HG03103 (cell line): Measurements from ENCODE around the gene NET1.

Source experiments
- ATAC-seq: cut with Tn5 transposase; IDR thresholded peaks from one replicate; pipeline ENCODE4 v1.9.1; 2021; ENCODE audit warnings: low read depth; ENCODE audit not compliant: unreplicated experiment

Gene NET1

DNA sequence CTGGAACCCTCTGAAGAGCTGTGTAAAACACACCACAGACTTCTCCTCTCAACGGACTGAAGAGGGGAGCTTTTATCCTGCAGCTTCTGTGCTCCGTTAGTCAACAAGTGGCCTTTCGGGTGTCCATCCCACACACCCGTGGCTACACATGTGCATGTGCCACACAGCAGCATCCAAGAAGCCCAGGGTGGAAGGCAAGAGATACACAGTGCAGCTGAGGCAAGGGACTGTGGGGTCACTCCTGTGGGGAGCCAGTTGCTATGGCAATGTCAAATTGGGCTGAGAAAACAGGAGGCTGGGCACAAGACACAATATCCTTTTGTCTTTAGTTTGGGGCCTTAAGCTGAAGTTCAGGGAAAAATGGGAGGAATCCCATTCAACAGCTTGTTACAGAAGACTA lies 28.7 kb downstream of the NET1 start:
- ATAC-seq, result no peak

DNA sequence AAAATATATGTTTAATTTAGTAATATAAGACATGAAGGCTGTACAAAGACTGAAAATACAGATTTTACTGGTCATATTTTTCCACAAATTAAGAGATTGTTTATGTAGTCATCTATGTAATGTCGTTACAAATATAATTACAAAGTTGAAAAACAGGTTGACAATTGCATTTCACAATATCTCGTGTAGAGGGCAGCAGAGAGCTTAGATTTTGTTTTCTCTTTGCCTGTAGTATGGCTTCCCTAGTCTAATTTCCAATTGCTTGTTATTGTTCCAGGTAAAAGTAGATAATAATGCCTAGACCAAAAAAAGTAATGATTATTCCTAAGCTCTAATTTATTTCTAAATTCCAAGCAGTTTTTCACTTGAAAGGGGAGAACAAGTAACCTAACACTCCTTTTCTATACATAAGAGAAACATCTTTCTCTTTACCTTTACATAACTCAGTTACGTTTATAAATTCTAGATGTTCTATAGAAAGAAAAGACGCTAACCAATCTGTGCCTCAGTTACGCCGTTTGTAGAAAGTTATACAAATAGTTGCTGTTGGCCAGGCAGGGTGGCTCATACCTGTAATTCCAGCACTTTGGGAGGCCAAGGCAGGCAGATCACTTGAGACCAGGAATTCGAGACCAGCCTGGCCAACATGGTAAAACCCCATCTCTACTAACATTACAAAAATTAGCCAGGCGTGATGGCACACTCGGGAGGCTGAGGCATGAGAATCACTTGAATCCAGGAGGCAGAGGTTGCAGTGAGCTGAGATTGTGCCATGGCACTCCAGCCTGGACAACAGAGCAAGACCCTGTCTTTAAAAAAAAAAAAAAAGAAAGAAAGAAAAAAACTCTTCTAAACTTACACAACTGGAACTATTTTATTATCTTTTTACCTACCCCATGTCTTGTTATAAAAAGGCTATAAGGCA lies 30.0 kb downstream of the NET1 start:
- ATAC-seq, result no peak

- no peak for ATAC-seq
Observed at GRCh38 chr10:5442990-5443370, 30.6 kb downstream of the NET1 start.

- ATAC-seq, result peak; percentile 71
Observed at GRCh38 chr10:5443429-5443828, 31.1 kb downstream of the NET1 start.

DNA sequence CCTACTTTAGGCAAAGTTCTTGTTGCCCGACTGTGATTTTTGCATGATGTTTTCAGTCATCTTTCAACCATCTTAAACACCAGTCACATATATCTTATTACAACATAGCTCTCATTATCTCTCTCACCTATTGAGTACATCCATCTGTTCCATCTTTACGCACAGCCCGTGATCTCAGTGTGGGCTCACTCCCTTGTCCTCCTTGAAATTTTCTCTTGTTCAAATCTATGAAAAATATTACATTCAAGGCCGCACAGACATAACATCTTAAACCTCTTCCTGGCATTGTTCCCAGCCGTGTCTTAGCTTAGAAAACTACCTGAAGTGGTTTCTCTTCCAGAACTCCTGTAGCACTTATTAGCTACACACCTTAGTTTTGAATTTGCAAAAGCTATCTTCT lies 32.6 kb downstream of the NET1 start:
- ATAC-seq, result no peak

DNA sequence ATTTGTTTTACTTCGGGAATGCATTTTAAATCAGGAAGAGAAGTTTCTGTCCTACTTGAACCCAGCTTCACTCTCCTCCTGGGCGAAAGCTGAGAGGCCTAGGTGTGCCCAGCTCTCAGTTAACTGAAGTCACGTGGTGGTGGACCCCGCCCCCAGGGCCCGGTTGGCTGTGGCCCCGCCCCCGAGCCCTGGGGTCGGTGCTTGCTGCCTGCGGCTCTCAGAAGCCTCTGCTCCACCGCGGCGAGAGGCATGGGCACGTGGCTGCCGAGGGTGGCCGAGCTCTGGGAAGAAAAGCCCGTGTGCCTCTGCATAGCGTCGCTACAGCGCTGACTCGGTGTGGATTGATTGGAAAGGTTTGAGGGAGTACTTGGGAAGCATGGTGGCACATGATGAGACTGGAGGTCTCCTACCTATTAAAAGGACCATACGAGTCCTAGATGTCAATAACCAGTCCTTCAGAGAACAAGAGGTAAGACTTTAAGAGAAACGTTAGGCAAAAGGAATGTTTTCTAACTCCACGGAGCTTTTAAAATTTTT lies 34.1 kb downstream of the NET1 start:
- ATAC-seq, result no peak

DNA sequence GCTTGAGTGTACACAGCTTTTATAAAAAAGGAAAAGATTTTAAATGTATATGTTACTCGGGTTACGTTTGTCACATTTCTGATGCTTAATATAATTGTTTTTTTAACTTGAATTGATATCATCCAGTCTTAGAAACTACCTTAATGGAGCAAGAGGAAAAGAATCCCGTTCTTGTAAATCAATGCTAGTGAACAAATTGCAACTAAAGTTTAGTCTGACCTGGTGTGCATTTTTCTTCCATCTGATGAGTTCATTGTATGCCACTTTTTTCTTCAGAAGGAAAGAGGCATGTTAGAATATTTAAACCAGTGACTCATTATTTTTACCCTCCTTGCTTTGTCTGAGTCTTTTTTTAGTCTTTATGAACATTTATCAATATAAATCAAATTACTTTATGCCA lies 34.7 kb downstream of the NET1 start:
- ATAC-seq, result no peak

DNA sequence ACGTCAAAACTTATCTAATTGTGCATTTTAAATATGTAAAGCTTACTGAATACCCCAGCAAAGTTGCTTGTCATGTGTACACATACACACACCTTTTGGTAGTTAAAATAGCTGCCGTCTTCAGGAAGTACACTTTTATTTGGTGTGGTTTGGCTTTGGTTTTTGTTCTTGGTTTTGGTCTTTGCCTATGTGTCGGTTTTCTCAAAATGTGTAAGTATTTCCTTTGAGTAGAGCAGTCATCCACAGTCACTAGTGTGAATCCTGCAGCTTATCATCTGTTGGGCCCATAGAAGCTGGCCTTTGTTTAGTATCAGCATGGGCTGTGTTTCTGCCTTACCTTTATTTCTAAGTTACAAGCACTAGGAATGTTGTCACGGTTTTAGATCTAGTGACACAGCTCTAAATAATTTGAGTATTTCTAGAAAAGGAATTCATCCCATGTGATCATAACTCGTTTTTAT lies 35.3 kb downstream of the NET1 start:
- ATAC-seq, result peak; percentile 64

DNA sequence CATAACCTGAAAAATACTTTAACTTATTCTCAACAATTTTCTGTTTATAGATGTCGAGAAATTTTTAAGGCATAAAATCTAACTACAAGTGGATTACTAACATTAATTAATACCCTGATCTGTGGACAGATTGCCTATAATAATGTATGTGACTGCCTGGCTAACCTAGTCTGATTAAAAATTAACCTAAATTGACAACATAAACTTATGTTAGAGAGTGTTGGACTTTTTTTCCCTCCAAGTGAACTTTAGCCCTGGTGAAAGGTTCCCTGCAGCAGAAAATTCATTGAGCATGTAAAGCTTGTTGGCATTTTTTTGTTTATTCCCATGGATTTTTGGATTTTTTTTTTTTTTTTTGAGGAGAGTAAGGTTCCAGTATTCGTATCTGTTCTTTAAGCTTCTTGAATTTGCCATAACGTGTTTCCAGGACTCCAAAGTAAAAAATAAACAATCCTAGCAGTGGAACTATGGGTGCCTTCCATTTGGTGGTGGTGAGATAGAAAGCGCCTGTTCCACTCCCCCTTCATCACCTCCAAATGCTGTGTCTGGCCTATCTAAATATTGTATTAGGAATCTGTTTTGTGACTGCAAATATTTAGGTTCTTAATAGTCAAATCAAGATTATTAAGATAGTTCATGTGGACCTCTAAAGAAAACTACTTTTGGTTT lies 36.1 kb downstream of the NET1 start:
- no peak for ATAC-seq

- no peak for ATAC-seq
Observed at GRCh38 chr10:5449227-5449626, 36.9 kb downstream of the NET1 start.

GRCh38 chr10:5449823-5450222 lies 37.5 kb downstream of the NET1 start:
- no peak for ATAC-seq

DNA sequence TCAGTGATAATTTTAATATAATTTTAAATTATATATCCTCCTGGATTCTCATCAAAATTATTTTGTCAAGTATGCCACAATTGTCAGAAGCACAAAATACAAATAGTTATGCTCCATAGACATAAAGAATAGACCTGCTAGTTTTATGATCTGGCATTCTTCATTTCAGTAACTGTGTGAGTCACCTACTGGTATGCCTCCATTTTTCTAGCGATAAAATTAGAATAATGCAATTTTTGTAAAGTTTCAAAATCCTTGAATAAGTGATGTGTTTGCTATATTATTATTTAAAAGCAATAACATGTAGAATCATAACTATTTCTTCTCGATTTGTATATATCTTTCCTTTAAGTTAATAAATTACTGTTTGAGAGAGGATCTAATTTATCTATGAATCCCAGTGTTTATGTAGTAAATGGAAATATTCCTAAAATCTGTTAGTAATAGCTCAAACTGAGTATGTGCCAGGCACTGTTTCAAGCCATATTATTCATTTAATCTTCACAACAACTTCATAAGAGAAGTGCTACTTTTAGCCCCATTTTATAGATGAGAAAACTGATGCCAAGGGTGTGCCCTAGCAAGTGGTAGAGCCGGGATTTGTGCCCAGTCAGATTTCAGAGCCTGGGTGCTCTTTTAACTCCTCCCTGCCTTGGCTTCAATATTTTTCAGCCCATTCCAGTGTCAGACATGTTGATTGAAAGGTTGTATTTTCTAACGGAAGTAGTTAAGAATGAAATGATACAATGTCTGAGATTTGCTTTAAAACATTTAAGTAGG lies 38.4 kb downstream of the NET1 start:
- no peak for ATAC-seq

DNA sequence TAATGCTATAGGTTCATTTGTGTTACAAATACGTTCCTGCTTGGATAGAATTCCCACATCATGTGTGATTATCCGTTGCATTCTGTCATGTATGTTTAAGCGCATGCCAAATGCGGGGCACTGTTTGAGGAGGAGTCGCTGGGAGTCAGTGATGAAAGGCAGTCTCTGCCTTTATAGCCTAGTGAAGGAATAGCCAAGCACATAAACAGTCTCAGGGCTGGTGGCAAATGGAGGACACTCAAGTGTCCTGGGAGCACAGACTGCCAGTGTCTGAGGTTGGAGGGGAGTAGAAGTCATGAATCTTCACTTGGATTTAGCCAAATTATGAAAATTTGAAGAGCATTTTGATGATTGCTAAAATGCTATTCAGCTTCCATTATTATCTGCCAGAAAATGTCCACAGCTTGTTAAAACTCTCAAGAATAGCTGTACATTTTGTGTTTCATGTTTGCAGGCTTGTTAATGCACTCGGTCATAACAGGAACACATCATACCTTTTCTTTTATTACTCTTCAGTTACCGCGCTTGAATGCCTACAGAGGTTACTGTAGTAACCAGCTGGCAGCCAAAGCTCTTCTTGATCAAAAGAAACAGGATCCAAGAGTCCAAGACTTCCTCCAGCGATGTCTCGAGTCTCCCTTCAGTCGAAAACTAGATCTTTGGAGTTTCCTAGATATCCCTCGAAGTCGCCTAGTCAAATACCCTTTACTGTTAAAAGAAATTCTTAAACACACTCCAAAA lies 41.6 kb downstream of the NET1 start:
- no peak for ATAC-seq

DNA sequence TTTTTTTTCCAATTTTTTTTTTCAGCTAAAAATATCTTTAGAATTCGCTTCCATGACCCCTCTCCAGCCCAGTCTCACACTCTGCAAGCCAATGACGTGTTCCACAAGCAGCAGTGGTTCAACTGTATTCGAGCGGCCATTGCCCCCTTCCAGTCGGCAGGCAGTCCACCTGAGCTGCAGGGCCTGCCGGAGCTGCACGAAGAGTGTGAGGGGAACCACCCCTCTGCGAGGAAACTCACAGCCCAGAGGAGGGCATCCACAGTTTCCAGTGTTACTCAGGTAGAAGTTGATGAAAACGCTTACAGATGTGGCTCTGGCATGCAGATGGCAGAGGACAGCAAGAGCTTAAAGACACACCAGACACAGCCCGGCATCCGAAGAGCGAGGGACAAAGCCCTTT lies 44.2 kb downstream of the NET1 start:
- ATAC-seq, result no peak

- ATAC-seq, result no peak
Observed at GRCh38 chr10:5457741-5458140, 45.4 kb downstream of the NET1 start.

DNA sequence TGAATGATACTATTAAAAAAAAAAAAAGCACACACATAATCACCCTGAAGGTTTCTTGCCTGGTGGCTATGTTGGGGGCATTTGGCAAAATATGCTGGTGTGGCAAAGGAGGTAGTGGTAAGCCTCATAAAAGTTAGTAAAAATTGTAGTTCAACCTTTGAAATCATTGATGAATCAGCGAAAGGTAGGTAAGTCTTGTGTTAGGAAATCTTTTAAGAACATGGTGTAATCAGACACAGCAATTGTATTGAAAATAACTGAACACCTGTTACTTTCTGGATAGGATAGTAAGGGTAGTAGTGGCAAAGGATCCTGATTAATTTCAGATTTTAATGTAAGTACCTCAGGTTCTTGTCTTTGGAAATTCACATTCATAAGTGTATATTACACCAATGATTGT lies 46.1 kb downstream of the NET1 start:
- ATAC-seq, result no peak

DNA sequence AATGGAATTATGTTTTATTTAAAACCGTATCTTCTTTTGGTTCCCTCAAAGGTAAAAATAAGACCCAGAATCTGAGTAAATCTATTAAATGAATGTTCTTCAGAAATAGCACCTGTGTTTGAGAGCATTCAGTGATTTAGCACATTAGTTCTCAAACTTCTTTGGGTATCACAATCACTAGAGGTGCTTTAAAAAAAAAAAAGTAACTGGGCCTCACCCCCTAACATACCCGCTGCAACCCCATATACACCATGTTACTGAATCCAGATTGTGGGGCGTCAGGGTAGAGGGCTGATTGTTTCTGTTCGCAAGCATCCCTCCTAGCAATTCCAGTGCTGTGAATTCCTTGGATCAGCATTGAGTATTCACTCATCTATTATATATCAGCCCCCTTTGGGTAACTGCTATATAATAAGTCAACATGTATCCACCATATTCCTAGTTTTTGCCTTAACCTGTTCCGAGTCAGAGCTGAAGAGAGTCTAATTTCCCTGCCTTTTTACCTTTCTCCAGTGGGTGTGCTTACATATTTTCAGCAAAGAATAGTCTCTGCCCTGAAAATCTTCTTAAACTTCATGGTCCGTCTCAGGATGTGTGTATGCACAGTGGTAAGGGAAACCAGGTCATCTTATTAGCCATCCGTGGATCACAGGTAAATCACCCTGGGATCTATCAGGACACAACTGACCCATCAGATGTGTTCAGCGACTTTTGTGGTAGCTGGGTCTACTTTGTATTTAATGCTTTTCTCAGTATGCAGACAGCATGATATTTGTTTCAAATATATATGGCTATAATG lies 46.8 kb downstream of the NET1 start:
- ATAC-seq, result no peak

DNA sequence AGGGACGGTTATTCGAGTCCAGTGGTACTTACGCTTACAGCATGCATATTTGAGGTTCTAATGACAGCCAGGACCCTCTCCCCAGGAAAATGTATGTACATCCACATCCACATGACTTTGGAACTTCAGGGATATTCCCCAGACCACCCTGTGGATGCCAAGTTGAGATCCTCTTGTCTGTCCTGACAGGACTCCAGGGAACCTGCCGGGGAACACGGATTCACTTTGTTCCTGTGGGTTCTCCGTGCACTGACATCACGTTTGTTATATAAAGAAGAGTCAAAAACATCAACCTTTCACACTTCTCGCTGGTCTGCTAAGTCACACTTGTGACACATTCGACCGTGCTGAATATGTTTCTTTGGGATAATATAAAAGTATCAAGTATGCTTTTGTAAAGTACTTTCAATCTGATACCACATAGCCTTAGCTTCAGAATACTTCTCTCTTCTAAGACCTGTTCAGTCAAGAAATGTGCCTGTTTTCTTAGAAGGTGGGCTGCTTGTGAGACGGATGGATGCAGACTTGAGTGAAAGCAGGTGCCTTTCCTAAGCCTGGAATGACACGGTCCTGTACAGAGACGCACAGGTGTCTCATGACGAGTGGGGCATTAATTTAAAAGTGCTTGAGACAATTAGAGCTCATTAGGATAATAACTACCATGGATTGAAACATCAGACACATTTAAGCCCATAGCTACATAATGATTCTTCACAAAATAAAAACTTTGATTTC lies 48.3 kb downstream of the NET1 start:
- ATAC-seq, result no peak

DNA sequence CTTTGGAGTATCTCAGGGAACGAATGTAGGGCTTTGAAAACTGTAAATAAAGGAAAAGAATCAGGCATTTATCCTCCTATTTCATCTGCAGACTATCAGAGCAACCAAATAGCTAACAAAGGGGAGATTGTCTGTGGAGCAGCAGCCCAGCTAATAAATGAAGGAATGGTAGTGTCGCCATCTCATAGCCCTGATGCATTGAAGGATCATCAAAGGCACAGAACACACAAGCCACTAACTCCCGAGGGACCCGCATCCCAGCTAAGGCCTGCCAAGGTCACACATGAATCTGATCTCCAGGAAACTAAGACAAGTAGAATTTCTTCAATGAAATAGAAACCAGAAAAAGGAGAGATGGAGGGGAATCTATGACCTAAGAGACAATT lies 48.8 kb downstream of the NET1 start:
- no peak for ATAC-seq
